HepG2 (cell line): ENCODE results near the gene UBE2B. TPM values are rescaled to one million over a fixed set of nuclear protein-coding genes. Genes with fewer than 3 reads are reported as not detected.

ENCODE experiments used
- DZIP1 ChIP-seq: sonication (generic); formaldehyde crosslinking; IDR thresholded peaks from 2 replicates; pipeline ENCODE4 v1.5.0; 2020; ENCODE audit warnings: mild to moderate bottlenecking, missing genetic modification reagents
- HDAC6 ChIP-seq: fragments of 200-600 bp; sonication (generic); IDR thresholded peaks from 2 replicates; pipeline ENCODE4 v1.7.0; 2017; ENCODE audit warnings: mild to moderate bottlenecking, antibody characterized with exemption, low read length, low read depth
- KLF13 ChIP-seq: sonication (generic); formaldehyde crosslinking; IDR thresholded peaks from 2 replicates; pipeline ENCODE4 v1.4.0; 2020; ENCODE audit warnings: mild to moderate bottlenecking, missing genetic modification reagents
- MAFG ChIP-seq: sonication (generic); formaldehyde crosslinking; IDR thresholded peaks from 2 replicates; pipeline ENCODE4 v1.5.1; 2020; ENCODE audit warnings: mild to moderate bottlenecking, missing genetic modification reagents
- MBNL3 ChIP-seq: fragments of 250-450 bp; sonication (Bioruptor Pico); conservative IDR thresholded peaks from 2 replicates; pipeline ENCODE4 v1.8.0; 2022; ENCODE audit warnings: mild to moderate bottlenecking, inconsistent platforms
- MIER3 ChIP-seq: IDR thresholded peaks from 2 replicates; pipeline ENCODE4 v1.6.1; 2016; ENCODE audit warnings: missing compliant biosample characterization, borderline replicate concordance
- SMARCC2 ChIP-seq: fragments of 450-650 bp; IDR thresholded peaks from 2 replicates; pipeline ENCODE4 v1.6.1; 2017; ENCODE audit warnings: antibody characterized with exemption, mild to moderate bottlenecking
- SNAI1 ChIP-seq: sonication (generic); formaldehyde crosslinking; IDR thresholded peaks from 2 replicates; pipeline ENCODE4 v1.5.0; 2020; ENCODE audit warnings: mild to moderate bottlenecking, missing genetic modification reagents, borderline replicate concordance
- TBP ChIP-seq: sonication (generic); formaldehyde crosslinking; IDR thresholded peaks from 2 replicates; pipeline ENCODE4 v1.5.0; 2020; ENCODE audit warnings: missing genetic modification reagents
- THYN1 ChIP-seq: sonication (generic); formaldehyde crosslinking; IDR thresholded peaks from 2 replicates; pipeline ENCODE4 v1.8.1; 2023; ENCODE audit warnings: low read depth, mild to moderate bottlenecking, moderate library complexity, missing genetic modification reagents, borderline replicate concordance
- ZBTB1 ChIP-seq: sonication (generic); formaldehyde crosslinking; IDR thresholded peaks from 2 replicates; pipeline ENCODE4 v1.4.0; 2020; ENCODE audit warnings: missing genetic modification reagents, borderline replicate concordance
- ZBTB38 ChIP-seq: sonication (generic); formaldehyde crosslinking; IDR thresholded peaks from 2 replicates; pipeline ENCODE4 v1.5.1; 2020; ENCODE audit warnings: mild to moderate bottlenecking, missing genetic modification reagents
- ZFP36L1 ChIP-seq: sonication (generic); formaldehyde crosslinking; IDR thresholded peaks from 2 replicates; pipeline ENCODE4 v1.8.0; 2022; ENCODE audit warnings: mild to moderate bottlenecking, missing genetic modification reagents, moderate library complexity
- ZNF138 ChIP-seq: sonication (generic); formaldehyde crosslinking; IDR thresholded peaks from 2 replicates; pipeline ENCODE4 v1.5.0; 2020; ENCODE audit warnings: mild to moderate bottlenecking, low read depth, missing genetic modification reagents
- ZNF33A ChIP-seq: sonication (generic); formaldehyde crosslinking; IDR thresholded peaks from 2 replicates; pipeline ENCODE4 v1.5.1; 2020; ENCODE audit warnings: missing genetic modification reagents, mild to moderate bottlenecking, moderate library complexity, borderline replicate concordance
- ZNF614 ChIP-seq: IDR thresholded peaks from 2 replicates; pipeline ENCODE4 v1.6.1; 2018; ENCODE audit warnings: missing biosample characterization, missing genetic modification reagents, inconsistent platforms, borderline replicate concordance
- ZNF670 ChIP-seq: sonication (generic); formaldehyde crosslinking; IDR thresholded peaks from 2 replicates; pipeline ENCODE4 v1.8.0; 2022; ENCODE audit warnings: mild to moderate bottlenecking, missing genetic modification reagents, borderline replicate concordance
- ZNF7 ChIP-seq: IDR thresholded peaks from 2 replicates; pipeline ENCODE4 v1.6.1; 2016; ENCODE audit warnings: missing biosample characterization, missing genetic modification reagents
- ZNF703 ChIP-seq: sonication (generic); formaldehyde crosslinking; IDR thresholded peaks from 2 replicates; pipeline ENCODE4 v1.5.1; 2020; ENCODE audit warnings: missing genetic modification reagents, mild to moderate bottlenecking, moderate library complexity, borderline replicate concordance
- ZNF761 ChIP-seq: sonication (generic); formaldehyde crosslinking; conservative IDR thresholded peaks from 2 replicates; pipeline ENCODE4 v1.4.0; 2020; ENCODE audit warnings: mild to moderate bottlenecking, missing genetic modification reagents
- polyA plus RNA-seq, 8 experiments: library from polyadenylated mRNA; depleted of rRNA in 3 of 8; stranded (reverse) in 7 of 8; unstranded in 1 of 8; fragments of >200 nt; fragmentation: Illumina TruSeq in 4 of 8; extraction: Trizol in 4 of 8; gene quantifications; 2 replicates each; pipeline versions ENCODE4 v1.2.1 to v1.2.3, GENCODE V29; 2011 to 2016; ENCODE audit warnings: low read depth in 4 of 8, missing spikeins in 1 of 8, mixed read lengths in 1 of 8; ENCODE audit not compliant: insufficient read depth in 1 of 8
- total RNA-seq, 5 experiments: library from RNA; depleted of rRNA; stranded (reverse); fragments of >200 nt; fragmentation: Illumina TruSeq; extraction: Trizol; gene quantifications; 2 replicates each; pipeline ENCODE4 v1.2.3, GENCODE V29; 2016; ENCODE audit warnings: low read depth in 1 of 5
- TF ChIP-seq, protein P1 (sequence below): sonication (generic); formaldehyde crosslinking; IDR thresholded peaks from 2 replicates; pipeline ENCODE4 v1.4.0; 2020; ENCODE audit warnings: missing genetic modification reagents, low read depth, mild to moderate bottlenecking, borderline replicate concordance
- TF ChIP-seq, protein P2 (sequence below): sonication (generic); formaldehyde crosslinking; conservative IDR thresholded peaks from 2 replicates; pipeline ENCODE4 v1.8.0; 2022; ENCODE audit warnings: mild to moderate bottlenecking, moderate library complexity, missing genetic modification reagents
- TF ChIP-seq, protein P3 (sequence below): sonication (generic); formaldehyde crosslinking; conservative IDR thresholded peaks from 2 replicates; pipeline ENCODE4 v1.8.1; 2023; ENCODE audit warnings: missing genetic modification reagents

The UBE2B gene
- total and polyA plus RNA-seq, 2 of the 13 experiments (the other 11 are each of a cell fraction or from before 2014, with no cell fraction given), result 25.2 to 56.0 TPM

DNA sequence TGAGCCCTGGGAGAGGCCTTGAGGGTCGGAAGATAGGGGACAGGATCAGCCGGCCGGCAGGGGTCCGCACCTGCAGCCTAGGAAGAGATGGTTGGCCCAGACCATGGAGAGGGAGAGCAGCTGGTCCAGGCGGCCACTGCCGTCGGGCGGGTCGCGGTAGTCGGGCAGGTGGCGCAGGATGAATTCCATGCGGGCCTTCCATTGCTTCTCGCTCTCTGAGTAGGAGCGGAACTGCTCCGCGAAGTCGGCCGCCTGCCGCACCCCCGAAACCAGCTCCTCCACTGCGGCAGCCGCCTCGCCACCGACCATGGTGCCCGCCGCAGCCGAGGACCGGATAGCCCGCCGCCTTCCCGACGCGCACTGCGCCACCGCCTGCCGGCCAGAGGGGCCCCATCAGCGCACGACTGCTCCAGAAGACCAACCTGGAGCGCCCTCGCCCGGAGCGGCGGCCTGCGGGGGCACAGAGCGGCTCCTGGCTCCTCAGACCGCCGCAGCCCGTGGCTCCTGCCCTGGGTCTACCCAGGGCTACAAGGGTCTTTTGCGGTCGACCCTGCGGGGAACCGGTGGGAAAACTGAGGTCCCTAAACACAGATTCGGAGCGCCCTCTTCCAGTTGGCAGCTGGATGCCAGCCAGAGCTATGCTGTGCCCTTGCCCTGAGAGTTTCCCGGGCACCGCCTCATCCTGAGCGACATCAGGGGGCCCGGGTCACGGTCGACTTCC is 40.3 kb downstream of the UBE2B start, which contains the start of gene CDKN2AIPNL (continued):
- TF ChIP-seq ZBTB38 (CRISPR knock-in tag) (peak; percentile 94), ZNF138 (CRISPR knock-in tag) (peak; percentile 75; the same call in 1 of the 2 replicates), SMARCC2 (no peak), ZFP36L1 (CRISPR knock-in tag) (peak; percentile 85), ZNF33A (CRISPR knock-in tag) (no peak), KLF13 (CRISPR knock-in tag) (peak; percentile 77; the same call in 1 of the 2 replicates), ZNF7 (CRISPR knock-in tag) (no peak), ZNF761 (CRISPR knock-in tag) (peak; percentile 86), ZNF670 (CRISPR knock-in tag) (peak; percentile 75; the same call in 1 of the 2 replicates), MIER3 (CRISPR knock-in tag) (peak; percentile 97; the same call in 1 of the 2 replicates), ZNF614 (CRISPR knock-in tag) (peak; percentile 86), THYN1 (no peak), HDAC6 (no peak), ZBTB1 (CRISPR knock-in tag) (no peak; the same call in 1 of the 2 replicates), MBNL3 (CRISPR knock-in tag) (no peak), MAFG (CRISPR knock-in tag) (0 out of 2 replicates have a peak, but pooled peaks have one; percentile 10), TBP (CRISPR knock-in tag) (no peak), SNAI1 (CRISPR knock-in tag) (peak; percentile 93), DZIP1 (CRISPR knock-in tag) (peak; percentile 96), ZNF703 (peak; percentile 89)
- TF ChIP-seq, protein P1, sequence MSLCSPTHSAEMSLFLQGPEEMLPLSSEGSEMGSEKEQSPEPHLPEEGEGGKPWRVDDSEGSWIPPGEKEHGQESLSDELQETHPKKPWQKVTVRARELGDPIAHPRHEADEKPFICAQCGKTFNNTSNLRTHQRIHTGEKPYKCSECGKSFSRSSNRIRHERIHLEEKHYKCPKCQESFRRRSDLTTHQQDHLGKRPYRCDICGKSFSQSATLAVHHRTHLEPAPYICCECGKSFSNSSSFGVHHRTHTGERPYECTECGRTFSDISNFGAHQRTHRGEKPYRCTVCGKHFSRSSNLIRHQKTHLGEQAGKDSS (CRISPR knock-in tag), result peak; percentile 98
- TF ChIP-seq, protein P2, sequence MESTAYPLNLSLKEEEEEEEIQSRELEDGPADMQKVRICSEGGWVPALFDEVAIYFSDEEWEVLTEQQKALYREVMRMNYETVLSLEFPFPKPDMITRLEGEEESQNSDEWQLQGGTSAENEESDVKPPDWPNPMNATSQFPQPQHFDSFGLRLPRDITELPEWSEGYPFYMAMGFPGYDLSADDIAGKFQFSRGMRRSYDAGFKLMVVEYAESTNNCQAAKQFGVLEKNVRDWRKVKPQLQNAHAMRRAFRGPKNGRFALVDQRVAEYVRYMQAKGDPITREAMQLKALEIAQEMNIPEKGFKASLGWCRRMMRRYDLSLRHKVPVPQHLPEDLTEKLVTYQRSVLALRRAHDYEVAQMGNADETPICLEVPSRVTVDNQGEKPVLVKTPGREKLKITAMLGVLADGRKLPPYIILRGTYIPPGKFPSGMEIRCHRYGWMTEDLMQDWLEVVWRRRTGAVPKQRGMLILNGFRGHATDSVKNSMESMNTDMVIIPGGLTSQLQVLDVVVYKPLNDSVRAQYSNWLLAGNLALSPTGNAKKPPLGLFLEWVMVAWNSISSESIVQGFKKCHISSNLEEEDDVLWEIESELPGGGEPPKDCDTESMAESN (CRISPR knock-in tag), result peak; percentile 98
- TF ChIP-seq, protein P3, sequence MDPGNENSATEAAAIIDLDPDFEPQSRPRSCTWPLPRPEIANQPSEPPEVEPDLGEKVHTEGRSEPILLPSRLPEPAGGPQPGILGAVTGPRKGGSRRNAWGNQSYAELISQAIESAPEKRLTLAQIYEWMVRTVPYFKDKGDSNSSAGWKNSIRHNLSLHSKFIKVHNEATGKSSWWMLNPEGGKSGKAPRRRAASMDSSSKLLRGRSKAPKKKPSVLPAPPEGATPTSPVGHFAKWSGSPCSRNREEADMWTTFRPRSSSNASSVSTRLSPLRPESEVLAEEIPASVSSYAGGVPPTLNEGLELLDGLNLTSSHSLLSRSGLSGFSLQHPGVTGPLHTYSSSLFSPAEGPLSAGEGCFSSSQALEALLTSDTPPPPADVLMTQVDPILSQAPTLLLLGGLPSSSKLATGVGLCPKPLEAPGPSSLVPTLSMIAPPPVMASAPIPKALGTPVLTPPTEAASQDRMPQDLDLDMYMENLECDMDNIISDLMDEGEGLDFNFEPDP (CRISPR knock-in tag), result no peak
